Neural crest cell (in vitro differentiated cells): ENCODE results near the gene PSMB9. TPM values are rescaled to one million over a fixed set of nuclear protein-coding genes. Genes with fewer than 3 reads are reported as not detected.

Experiments
- DNase-seq: peaks from one replicate; pipeline ENCODE4 v3.0.0; 2021; ENCODE audit warnings: low read depth, mixed read lengths, low spot score
- H3K27ac Mint-ChIP-seq: one replicate; pipeline ENCODE4 v1.8.0; 2021; ENCODE audit warnings: mild to moderate bottlenecking, mixed read lengths; ENCODE audit not compliant: unreplicated experiment
- H3K27me3 Mint-ChIP-seq: 2 replicates; pipeline ENCODE4 v1.8.0; 2021; ENCODE audit warnings: low read depth, mild to moderate bottlenecking, mixed read lengths
- H3K36me3 Mint-ChIP-seq: 2 replicates; pipeline ENCODE4 v1.8.0; 2021; ENCODE audit warnings: low read depth, mild to moderate bottlenecking, mixed read lengths
- H3K4me1 Mint-ChIP-seq: 2 replicates; pipeline ENCODE4 v1.8.0; 2021; ENCODE audit warnings: mixed read lengths
- H3K4me3 Mint-ChIP-seq: one replicate; pipeline ENCODE4 v1.8.0; 2021; ENCODE audit warnings: mild to moderate bottlenecking, mixed read lengths
- H3K9me3 Mint-ChIP-seq: 2 replicates; pipeline ENCODE4 v1.8.0; 2021; ENCODE audit warnings: mixed read lengths
- CTCF ChIP-seq: fragments of 200-600 bp; sonication (generic); conservative IDR thresholded peaks from 2 replicates; pipeline ENCODE4 v1.5.0; 2021; ENCODE audit warnings: antibody characterized with exemption, mild to moderate bottlenecking
- total RNA-seq: library from RNA; stranded (reverse); gene quantifications from 2 replicates; pipeline ENCODE4 v1.2.1, GENCODE V29; 2021

The PSMB9 gene
- total RNA-seq, 1 donor from 2014 or later, result not detected

- TF ChIP-seq CTCF, result no peak
- peaks cover 76% of the 10 kb centered on the region for H3K27me3 Mint-ChIP-seq
Observed at GRCh38 chr6:32882879-32883250, 28.9 kb downstream of the PSMB9 start.

GRCh38 chr6:32883789-32884188, 29.8 kb downstream of the PSMB9 start:
- DNase-seq, result no peak
- Mint-ChIP-seq H3K4me1 (no peaks in the 10 kb centered on the region), H3K9me3 (no peaks in the 10 kb centered on the region), H3K27me3 (peaks cover 73% of the 10 kb centered on the region), H3K36me3 (no peaks in the 10 kb centered on the region), H3K27ac (no peak overlapping the region), H3K4me3 (no peak overlapping the region)
- no peak for TF ChIP-seq CTCF

More at GRCh38 chr6:32882879-32883250, 28.9 kb downstream of the PSMB9 start:
- no peaks in the 10 kb centered on the region for H3K36me3 Mint-ChIP-seq
- no peak for DNase-seq
- no peak overlapping the region for H3K4me3 Mint-ChIP-seq
- no peak overlapping the region for H3K27ac Mint-ChIP-seq
- H3K9me3 Mint-ChIP-seq, result no peaks in the 10 kb centered on the region
- H3K4me1 Mint-ChIP-seq, result no peaks in the 10 kb centered on the region

- Mint-ChIP-seq H3K36me3 (no peaks in the 10 kb centered on the region), H3K9me3 (no peaks in the 10 kb centered on the region), H3K27me3 (peaks cover 75% of the 10 kb centered on the region), H3K4me1 (no peaks in the 10 kb centered on the region), H3K4me3 (no peak overlapping the region), H3K27ac (no peak overlapping the region)
- DNase-seq, result no peak
- peak; percentile 78 for TF ChIP-seq CTCF
Observed at GRCh38 chr6:32885698-32886286, 31.8 kb downstream of the PSMB9 start.

- Mint-ChIP-seq H3K9me3 (no peaks in the 10 kb centered on the region), H3K36me3 (no peaks in the 10 kb centered on the region), H3K4me1 (no peaks in the 10 kb centered on the region), H3K4me3 (no peak overlapping the region), H3K27ac (no peak overlapping the region), H3K27me3 (peaks cover 69% of the 10 kb centered on the region)
- TF ChIP-seq CTCF, result no peak
- DNase-seq, result no peak
Observed at GRCh38 chr6:32886681-32887383, 32.8 kb downstream of the PSMB9 start.

GRCh38 chr6:32887616-32888015, 33.6 kb downstream of the PSMB9 start:
- TF ChIP-seq CTCF, result no peak
- no peak overlapping the region for H3K27ac Mint-ChIP-seq
- H3K36me3 Mint-ChIP-seq, result no peaks in the 10 kb centered on the region
- H3K9me3 Mint-ChIP-seq, result no peaks in the 10 kb centered on the region
- DNase-seq, result no peak
- H3K27me3 Mint-ChIP-seq, result peaks cover 70% of the 10 kb centered on the region
- H3K4me3 Mint-ChIP-seq, result no peak overlapping the region
- no peaks in the 10 kb centered on the region for H3K4me1 Mint-ChIP-seq
